OCI-LY7 (cell line): ENCODE results near the gene RANBP17. TPM values are rescaled to one million over a fixed set of nuclear protein-coding genes. Genes with fewer than 3 reads are reported as not detected.

Experiments used
- BruUV-seq: library from RNA; stranded (reverse); fragments of 400-500 nt; replicated peaks from 2 replicates; lab custom pipeline; 2021; lab: Mats Ljungman, UMichigan
- CTCF ChIA-PET: fragments of 300-600 bp; sonication (Branson Sonifier 250); formaldehyde crosslinking; loops from one replicate; lab custom pipeline; 2022; ENCODE audit warnings: antibody characterized with exemption; ENCODE audit not compliant: unreplicated experiment; lab: Charles Lee
- POLR2A ChIA-PET: fragments of 300-600 bp; sonication (Branson Sonifier 250); formaldehyde crosslinking; loops from one replicate; lab custom pipeline; 2022; ENCODE audit warnings: antibody characterized with exemption; lab: Charles Lee
- DNase-seq: peaks from one replicate; pipeline ENCODE4 v3.0.0-alpha.2; 2015; ENCODE audit warnings: low spot score
- H2AFZ ChIP-seq: fragments of 200-600 bp; sonication (generic), shearing (Covaris generic); 2 replicates; pipeline ENCODE4 v1.6.1; 2014; ENCODE audit warnings: mild to moderate bottlenecking, antibody characterized with exemption, low read length, moderate library complexity
- H3K27ac ChIP-seq: fragments of 200-600 bp; sonication (generic); 2 replicates; pipeline ENCODE4 v1.5.1; 2014; ENCODE audit warnings: mixed run types, low read depth, mild to moderate bottlenecking, moderate library complexity, low read length, inconsistent platforms; ENCODE audit not compliant: poor library complexity, severe bottlenecking
- H3K36me3 ChIP-seq: fragments of 200-600 bp; sonication (generic); 2 replicates; pipeline ENCODE4 v1.6.1; 2014; ENCODE audit warnings: mild to moderate bottlenecking, antibody characterized with exemption, low read length, moderate library complexity, mixed read lengths; ENCODE audit not compliant: insufficient read depth
- H3K4me1 ChIP-seq: fragments of 200-600 bp; sonication (generic); 2 replicates; pipeline ENCODE4 v1.5.1; 2014; ENCODE audit warnings: mild to moderate bottlenecking, low read length; ENCODE audit not compliant: insufficient read depth, poor library complexity, severe bottlenecking
- H3K4me2 ChIP-seq: fragments of 200-600 bp; sonication (generic); 2 replicates; pipeline ENCODE4 v1.6.1; 2014; ENCODE audit warnings: mild to moderate bottlenecking, low read length
- H3K4me3 ChIP-seq: fragments of 200-600 bp; sonication (generic); 2 replicates; pipeline ENCODE4 v1.5.1; 2014; ENCODE audit warnings: mild to moderate bottlenecking, low read depth, low read length; ENCODE audit not compliant: poor library complexity, severe bottlenecking
- H3K79me2 ChIP-seq: fragments of 200-600 bp; sonication (generic); 2 replicates; pipeline ENCODE4 v1.6.1; 2016; ENCODE audit warnings: low read depth, mild to moderate bottlenecking, low read length, moderate library complexity, mixed read lengths; ENCODE audit not compliant: insufficient read depth
- H3K9me2 ChIP-seq: fragments of 200-600 bp; sonication (generic); 2 replicates; pipeline ENCODE4 v1.6.1; 2016; ENCODE audit warnings: mild to moderate bottlenecking, low read length, mixed read lengths; ENCODE audit not compliant: insufficient read depth
- H3K9me3 ChIP-seq: fragments of 200-600 bp; sonication (generic); 2 replicates; pipeline ENCODE4 v1.6.1; 2014; ENCODE audit warnings: mild to moderate bottlenecking, mixed run types, low read length, mixed read lengths
- H4K20me1 ChIP-seq: fragments of 200-600 bp; sonication (generic); 2 replicates; pipeline ENCODE4 v1.6.1; 2014; ENCODE audit warnings: mild to moderate bottlenecking, antibody characterized with exemption, low read length, moderate library complexity, mixed read lengths; ENCODE audit not compliant: insufficient read depth
- CTCF ChIP-seq: fragments of 200-600 bp; sonication (generic); conservative IDR thresholded peaks from 2 replicates; pipeline ENCODE4 v1.5.1; 2014; ENCODE audit warnings: mild to moderate bottlenecking, antibody characterized with exemption, low read length, moderate library complexity, mixed read lengths
- EZH2phosphoT487 ChIP-seq: fragments of 200-600 bp; sonication (generic); IDR thresholded peaks from 2 replicates; pipeline ENCODE4 v1.6.1; 2018; ENCODE audit warnings: low read depth, borderline replicate concordance, mild to moderate bottlenecking, mixed run types, antibody characterized with exemption, low read length, moderate library complexity, mixed read lengths
- intact Hi-C: fragments of 100-400 bp; cut with micrococcal nuclease; formaldehyde crosslinking; loops from one replicate; pipeline ENCODE4 v1.10.0; 2022; ENCODE audit not compliant: unreplicated experiment
- total RNA-seq, 2 experiments: library from RNA; depleted of rRNA in 1 of 2; stranded (reverse); fragments of >200 nt in 1 of 2; shearing (Covaris generic) in 1 of 2; gene quantifications; 2 replicates each; pipeline ENCODE4 v1.2.3, GENCODE V29; 2014 to 2022

The RANBP17 gene
- total RNA-seq, 2 experiments from 2014 or later: not detected

- TF ChIP-seq EZH2phosphoT487 (no peak), CTCF (no peak)
- intact Hi-C loops: no loop called here
- no peaks in the 10 kb centered on the region for H3K36me3 ChIP-seq
- no TSS peak for BruUV-seq
- H3K4me3 ChIP-seq: no peak overlapping the region
- ChIA-PET POLR2A (interaction anchor here (0.6 kb wide), 1 partner anchor 281 kb away, joined by 3 read pairs; no protein-coding TSS in a partner anchor), CTCF (no interaction called here)
- no peak for DNase-seq
- H3K4me1 ChIP-seq: no peaks in the 10 kb centered on the region
- H2AFZ ChIP-seq: no peak overlapping the region
- no peaks in the 10 kb centered on the region for H3K9me3 ChIP-seq
- no peak overlapping the region for H3K27ac ChIP-seq
- no peaks in the 10 kb centered on the region for H3K79me2 ChIP-seq
- no peak overlapping the region for H3K4me2 ChIP-seq
- H4K20me1 ChIP-seq: no peaks in the 10 kb centered on the region
- H3K9me2 ChIP-seq: no peaks in the 10 kb centered on the region
These were observed 212.9 kb downstream of the RANBP17 start for GRCh38 chr5:171074747-171075146.

- Histone ChIP-seq H3K4me2 (no peak overlapping the region), H3K4me3 (no peak overlapping the region), H3K36me3 (no peaks in the 10 kb centered on the region), H2AFZ (no peak overlapping the region), H3K79me2 (no peaks in the 10 kb centered on the region), H3K9me3 (no peaks in the 10 kb centered on the region), H3K27ac (no peak overlapping the region), H4K20me1 (no peaks in the 10 kb centered on the region), H3K9me2 (no peaks in the 10 kb centered on the region), H3K4me1 (no peaks in the 10 kb centered on the region)
- intact Hi-C loops: no loop called here
- ChIA-PET POLR2A (interaction anchor here (0.6 kb wide), 1 partner anchor 197 kb away, joined by 4 read pairs; no protein-coding TSS in a partner anchor), CTCF (no interaction called here)
- BruUV-seq: no TSS peak
- no peak for TF ChIP-seq CTCF
- no peak for TF ChIP-seq EZH2phosphoT487
- no peak for DNase-seq
These were observed 218.5 kb downstream of the RANBP17 start for GRCh38 chr5:171080186-171080938.

GRCh38 chr5:171081319-171081718, 219.5 kb downstream of the RANBP17 start:
- TF ChIP-seq EZH2phosphoT487: no peak
- TF ChIP-seq CTCF: no peak
- Histone ChIP-seq H3K36me3 (no peaks in the 10 kb centered on the region), H3K4me1 (no peaks in the 10 kb centered on the region), H4K20me1 (no peaks in the 10 kb centered on the region), H3K9me3 (no peaks in the 10 kb centered on the region), H3K79me2 (no peaks in the 10 kb centered on the region), H3K4me3 (no peak overlapping the region), H3K9me2 (no peaks in the 10 kb centered on the region), H3K27ac (no peak overlapping the region), H2AFZ (no peak overlapping the region), H3K4me2 (no peak overlapping the region)
- intact Hi-C loops: no loop called here
- POLR2A ChIA-PET: interaction anchor here (1.2 kb wide), 1 partner anchor 32 kb away, joined by 3 read pairs; no protein-coding TSS in a partner anchor
- no peak for DNase-seq
- CTCF ChIA-PET: no interaction called here
- no TSS peak for BruUV-seq
